Karpas-422 (cell line): ENCODE results near the gene HECTD2. TPM values are rescaled to one million over a fixed set of nuclear protein-coding genes. Genes with fewer than 3 reads are reported as not detected.
"Not testable (repeated sequence)": the region's sequence is repeated elsewhere in the genome, so short reads cannot be mapped to it uniquely, and the experiment has no call there.

ENCODE experiments used
- DNase-seq: peaks from one replicate; pipeline ENCODE4 v3.0.0-alpha.2; 2015
- H2AFZ ChIP-seq: fragments of 200-600 bp; sonication (generic); 2 replicates; pipeline ENCODE4 v1.6.1; 2014; ENCODE audit warnings: antibody characterized with exemption, low read length, mixed read lengths
- H3K27ac ChIP-seq: fragments of 200-600 bp; sonication (generic); 2 replicates; pipeline ENCODE4 v1.5.1; 2014; ENCODE audit warnings: mild to moderate bottlenecking, low read length, moderate library complexity
- H3K27me3 ChIP-seq: fragments of 200-600 bp; sonication (generic); 2 replicates; pipeline ENCODE4 v1.6.1; 2014; ENCODE audit warnings: low read length, mixed read lengths
- H3K36me3 ChIP-seq: fragments of 200-600 bp; sonication (generic); 2 replicates; pipeline ENCODE4 v1.6.1; 2014; ENCODE audit warnings: low read length, mixed read lengths; ENCODE audit not compliant: insufficient read depth
- H3K4me1 ChIP-seq: fragments of 200-600 bp; sonication (generic); 2 replicates; pipeline ENCODE4 v1.6.1; 2014; ENCODE audit warnings: mild to moderate bottlenecking, low read length, mixed read lengths
- H3K4me2 ChIP-seq: fragments of 200-600 bp; sonication (generic); 2 replicates; pipeline ENCODE4 v1.6.1; 2014; ENCODE audit warnings: low read length, low read depth, mild to moderate bottlenecking; ENCODE audit not compliant: poor library complexity, severe bottlenecking
- H3K4me3 ChIP-seq: fragments of 200-600 bp; sonication (generic); 2 replicates; pipeline ENCODE4 v1.5.1; 2014; ENCODE audit warnings: mild to moderate bottlenecking, antibody characterized with exemption, low read length, mixed read lengths
- H3K79me2 ChIP-seq: fragments of 200-600 bp; sonication (generic); 2 replicates; pipeline ENCODE4 v1.6.1; 2014; ENCODE audit warnings: mild to moderate bottlenecking, low read length, mixed read lengths
- H3K9ac ChIP-seq: fragments of 200-600 bp; sonication (generic); 2 replicates; pipeline ENCODE4 v1.6.0; 2014; ENCODE audit warnings: low read length
- H3K9me2 ChIP-seq: fragments of 200-600 bp; sonication (generic), shearing (Covaris generic); replicated peaks from 2 replicates; pipeline ENCODE4 v1.6.0; 2014; ENCODE audit warnings: mild to moderate bottlenecking, low read length, moderate library complexity; ENCODE audit not compliant: insufficient read depth
- H3K9me3 ChIP-seq: fragments of 300-700, 200-600 bp; sonication (generic); 2 replicates; pipeline ENCODE4 v1.6.1; 2014; ENCODE audit warnings: low read length, mixed read lengths
- H4K20me1 ChIP-seq: fragments of 200-600 bp; sonication (generic); 2 replicates; pipeline ENCODE4 v1.6.1; 2014; ENCODE audit warnings: mild to moderate bottlenecking, antibody characterized with exemption, low read length, low read depth; ENCODE audit not compliant: insufficient read depth
- total RNA-seq: library from RNA; depleted of rRNA; stranded (reverse); fragments of >200 nt; shearing (Covaris generic); gene quantifications from 2 replicates; pipeline ENCODE4 v1.2.3, GENCODE V29; 2014; ENCODE audit warnings: low replicate concordance

HECTD2 gene
- total RNA-seq, 1 experiment from 2014 or later, result 0.22 TPM

DNA sequence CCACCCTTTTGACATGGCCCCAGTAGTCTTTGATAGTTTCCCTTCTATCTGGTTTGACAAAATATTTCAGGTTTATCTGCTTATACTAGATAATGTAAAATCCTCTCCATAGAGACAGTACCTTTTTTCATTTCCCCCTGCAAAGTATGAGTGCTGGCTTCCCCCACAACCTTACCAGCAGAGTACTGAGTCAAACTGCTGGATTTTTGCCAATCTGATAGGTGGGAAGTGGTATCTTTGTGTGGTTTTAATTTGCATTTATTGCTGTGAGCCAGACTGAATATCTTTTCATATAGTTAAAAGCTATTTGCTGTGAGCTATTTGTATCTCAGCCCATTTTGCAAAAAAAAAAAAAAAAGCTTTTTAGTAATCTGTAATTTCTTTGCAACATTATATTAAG is 32.1 kb upstream of the HECTD2 start:
- no peak overlapping the region for H2AFZ ChIP-seq
- no peaks in the 10 kb centered on the region for H3K36me3 ChIP-seq
- no peaks in the 10 kb centered on the region for H3K4me1 ChIP-seq
- H3K4me2 ChIP-seq, result no peak overlapping the region
- no peak overlapping the region for H3K4me3 ChIP-seq
- H4K20me1 ChIP-seq, result no peaks in the 10 kb centered on the region
- no peaks in the 10 kb centered on the region for H3K27me3 ChIP-seq
- no peaks in the 10 kb centered on the region for H3K9me2 ChIP-seq
- no peaks in the 10 kb centered on the region for H3K79me2 ChIP-seq
- H3K27ac ChIP-seq, result no peak overlapping the region
- no peaks in the 10 kb centered on the region for H3K9me3 ChIP-seq
- DNase-seq, result no peak
- H3K9ac ChIP-seq, result no peak overlapping the region

DNA sequence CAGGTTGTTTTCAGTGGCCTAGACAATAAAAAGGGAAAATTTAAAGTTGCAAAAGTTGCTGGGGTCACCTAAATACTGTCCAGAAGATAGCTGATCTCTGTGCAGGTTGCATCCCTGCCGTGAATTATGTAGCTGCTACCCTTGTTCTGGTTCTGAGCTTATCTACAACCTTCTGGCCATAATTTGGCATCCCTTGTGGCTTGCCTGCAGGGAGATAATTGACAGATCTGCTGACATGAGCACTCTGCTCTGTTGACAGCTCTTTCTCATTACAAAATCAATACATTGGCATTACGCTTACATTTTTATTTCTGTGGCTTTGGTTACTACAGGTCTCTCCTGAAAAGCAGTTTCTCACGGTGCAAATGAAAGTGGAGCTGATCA is 29.3 kb upstream of the HECTD2 start:
- Histone ChIP-seq H3K27ac (no peak overlapping the region), H3K27me3 (no peaks in the 10 kb centered on the region), H3K4me1 (no peaks in the 10 kb centered on the region), H3K36me3 (no peaks in the 10 kb centered on the region), H3K9ac (no peak overlapping the region), H3K9me3 (no peaks in the 10 kb centered on the region), H2AFZ (no peak overlapping the region), H3K9me2 (no peaks in the 10 kb centered on the region), H3K79me2 (no peaks in the 10 kb centered on the region), H3K4me2 (no peak overlapping the region), H4K20me1 (no peaks in the 10 kb centered on the region), H3K4me3 (no peak overlapping the region)
- no peak for DNase-seq

DNA sequence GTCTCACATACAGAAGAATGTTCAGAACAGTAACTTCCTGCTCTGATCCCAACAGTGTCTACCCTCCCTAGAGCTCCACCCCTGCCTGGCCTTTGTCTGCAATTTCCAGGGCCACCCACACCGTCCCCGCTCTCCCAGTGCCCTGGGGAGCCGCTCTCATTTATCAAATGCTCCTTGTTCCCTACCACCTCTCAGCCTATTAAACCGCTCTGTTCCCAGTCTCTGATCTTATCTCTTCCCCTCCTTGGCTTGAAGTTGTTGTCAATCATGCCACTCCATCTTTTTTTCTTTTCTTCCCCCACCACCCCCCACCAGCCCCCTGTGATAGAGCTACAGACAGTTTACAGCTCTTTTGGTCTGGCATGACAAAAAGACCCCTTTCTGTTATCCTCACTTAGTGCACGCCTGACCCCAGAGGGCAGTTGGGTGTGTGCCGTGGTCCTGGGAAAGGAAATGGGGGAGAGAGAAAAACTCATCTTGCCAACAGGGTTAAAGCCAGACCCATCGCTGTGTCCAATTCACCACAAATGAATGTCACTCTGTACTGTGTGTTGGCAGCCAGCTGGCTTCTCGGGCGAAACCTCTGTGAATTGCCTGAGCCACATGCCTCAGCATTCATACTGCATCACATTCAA is 28.8 kb upstream of the HECTD2 start:
- Histone ChIP-seq H3K4me1 (no peaks in the 10 kb centered on the region), H3K27ac (no peak overlapping the region), H4K20me1 (no peaks in the 10 kb centered on the region), H3K79me2 (no peaks in the 10 kb centered on the region), H3K9me3 (no peaks in the 10 kb centered on the region), H3K9me2 (no peaks in the 10 kb centered on the region), H2AFZ (no peak overlapping the region), H3K4me2 (no peak overlapping the region), H3K27me3 (no peaks in the 10 kb centered on the region), H3K9ac (no peak overlapping the region), H3K36me3 (no peaks in the 10 kb centered on the region), H3K4me3 (no peak overlapping the region)
- no peak for DNase-seq

DNA sequence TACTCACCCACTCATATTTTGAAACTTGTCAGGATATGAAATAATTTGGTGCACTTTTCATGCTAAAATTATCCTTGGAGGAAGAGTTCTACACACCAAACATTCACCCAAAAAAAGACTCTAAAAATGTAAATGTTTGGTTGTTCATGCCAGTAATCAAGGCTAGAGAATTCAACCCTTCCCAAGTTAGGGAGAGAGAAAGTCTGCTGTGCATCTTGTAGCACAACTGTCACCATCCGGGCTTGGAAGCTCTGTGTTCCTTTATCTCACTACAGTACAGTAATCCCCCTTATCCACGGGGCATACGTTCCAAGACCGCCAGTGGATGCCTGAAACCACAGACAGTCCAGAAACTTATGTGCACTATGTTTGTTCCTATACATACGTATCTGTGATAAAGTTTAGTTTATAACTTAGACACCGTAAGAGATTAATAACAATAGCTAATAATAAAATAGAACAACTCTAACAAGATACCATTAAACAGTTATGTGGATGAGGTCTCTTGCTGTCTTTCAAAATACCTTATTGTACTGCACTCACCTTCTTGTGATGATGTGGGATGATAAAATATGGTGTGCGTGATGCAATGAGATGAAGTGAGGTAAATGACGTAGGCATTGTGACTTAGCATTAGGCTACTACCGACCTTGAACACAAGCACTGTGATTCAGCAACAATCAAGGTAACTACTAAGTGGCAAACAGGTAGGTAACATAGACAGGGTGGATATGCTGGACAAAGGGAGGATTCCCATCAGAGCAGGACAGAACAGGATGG is 24.6 kb upstream of the HECTD2 start:
- H3K27ac ChIP-seq, result no peak overlapping the region
- no peak overlapping the region for H3K4me3 ChIP-seq
- H3K79me2 ChIP-seq, result no peaks in the 10 kb centered on the region

DNA sequence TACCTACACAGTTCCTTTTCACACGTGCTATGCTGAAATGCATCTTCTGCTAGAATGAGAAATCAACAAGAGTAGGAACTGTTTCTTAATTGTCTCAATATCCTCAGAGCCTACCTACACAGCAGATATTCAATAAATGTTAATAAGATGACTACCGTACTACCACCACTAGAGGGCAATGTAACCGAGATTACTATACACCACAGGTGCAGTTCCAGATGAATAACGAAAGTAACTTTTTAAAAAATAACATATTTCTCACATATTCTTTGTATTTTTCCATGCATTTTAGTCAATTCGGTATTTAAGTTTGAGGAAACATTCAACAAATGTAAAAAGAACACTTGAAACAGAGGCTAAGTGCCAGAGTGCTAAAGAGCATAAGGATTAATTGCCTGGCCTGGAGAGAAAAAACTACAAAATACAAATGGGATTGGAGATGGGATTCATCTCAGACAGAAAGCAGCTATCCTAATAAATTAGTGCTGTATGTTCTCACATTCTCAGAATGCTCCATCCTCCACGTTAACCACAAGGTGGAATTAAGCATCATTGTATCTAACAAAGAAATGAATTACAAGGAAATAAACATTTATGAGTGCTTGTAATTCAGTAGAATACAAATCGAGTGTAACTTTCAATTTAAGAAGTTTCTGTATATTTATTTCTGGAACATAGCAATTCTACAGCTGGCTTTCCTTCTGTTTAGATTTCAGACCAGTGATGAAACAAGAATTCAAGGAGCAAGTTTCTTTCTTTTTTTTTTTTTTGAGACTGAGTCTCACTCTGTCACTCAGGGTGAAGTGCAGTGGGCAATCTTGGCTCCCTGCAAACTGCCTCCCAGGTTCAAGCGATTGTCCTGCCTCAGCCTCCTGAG is 20.3 kb upstream of the HECTD2 start:
- Histone ChIP-seq H3K36me3 (no peaks in the 10 kb centered on the region), H3K4me3 (no peak overlapping the region), H4K20me1 (no peaks in the 10 kb centered on the region), H2AFZ (no peak overlapping the region), H3K9me3 (no peaks in the 10 kb centered on the region), H3K9ac (no peak overlapping the region), H3K79me2 (no peaks in the 10 kb centered on the region), H3K4me1 (no peaks in the 10 kb centered on the region), H3K27me3 (no peaks in the 10 kb centered on the region), H3K27ac (no peak overlapping the region), H3K4me2 (no peak overlapping the region), H3K9me2 (no peaks in the 10 kb centered on the region)
- DNase-seq, result peak; percentile 66

More for the DNA sequence above, 24.6 kb upstream of the HECTD2 start:
- Histone ChIP-seq H3K36me3 (no peaks in the 10 kb centered on the region), H3K9me2 (no peaks in the 10 kb centered on the region), H4K20me1 (no peaks in the 10 kb centered on the region), H3K4me1 (no peaks in the 10 kb centered on the region), H2AFZ (no peak overlapping the region), H3K9me3 (no peaks in the 10 kb centered on the region), H3K27me3 (no peaks in the 10 kb centered on the region), H3K4me2 (no peak overlapping the region), H3K9ac (no peak overlapping the region)
- DNase-seq, result no peak

DNA sequence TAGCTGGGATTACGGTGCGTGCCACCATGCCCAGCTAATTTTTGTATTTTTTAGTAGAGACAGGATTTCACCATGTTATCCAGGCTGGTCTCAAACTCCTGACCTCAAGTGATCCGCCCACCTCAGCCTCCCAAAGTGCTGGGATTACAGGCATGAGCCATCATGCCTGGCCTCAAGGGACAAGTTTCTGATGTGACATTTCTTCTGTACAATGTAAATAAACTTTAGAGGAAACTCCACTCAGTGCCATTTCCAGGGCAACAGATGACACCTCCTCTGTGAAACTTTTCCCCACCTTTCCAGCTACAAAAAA is 19.7 kb upstream of the HECTD2 start:
- H3K79me2 ChIP-seq, H3K27ac ChIP-seq, H2AFZ ChIP-seq, H3K4me3 ChIP-seq, H3K9me2 ChIP-seq, H3K36me3 ChIP-seq, H3K9me3 ChIP-seq, H3K4me1 ChIP-seq, H3K9ac ChIP-seq, H4K20me1 ChIP-seq, H3K27me3 ChIP-seq, H3K4me2 ChIP-seq, DNase-seq: not testable (repeated sequence)

DNA sequence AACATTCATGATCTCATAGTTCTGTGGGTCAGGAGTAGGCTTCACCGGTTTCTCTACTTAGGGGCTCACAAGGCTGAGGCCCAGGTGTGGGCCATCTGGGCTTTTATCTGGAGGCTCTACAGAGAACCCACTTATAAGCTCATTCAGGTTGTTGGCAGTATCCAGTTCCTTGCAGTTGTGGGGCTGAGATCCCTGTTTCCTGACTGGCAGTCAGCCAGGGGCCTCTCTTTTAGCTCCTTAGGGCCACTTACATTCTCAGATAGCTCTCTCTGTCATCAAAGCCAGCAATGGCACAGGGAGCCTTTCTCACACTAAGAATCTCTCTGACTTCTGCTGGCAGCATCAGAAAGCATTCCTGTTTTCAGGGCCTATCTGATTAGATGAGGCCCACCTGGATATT is 18.2 kb upstream of the HECTD2 start:
- Histone ChIP-seq H3K79me2 (no peaks in the 10 kb centered on the region), H3K27ac (no peak overlapping the region), H4K20me1 (no peaks in the 10 kb centered on the region), H3K4me2 (no peak overlapping the region), H3K36me3 (no peaks in the 10 kb centered on the region), H3K9me2 (no peaks in the 10 kb centered on the region), H3K4me3 (no peak overlapping the region), H3K9me3 (no peaks in the 10 kb centered on the region), H3K9ac (no peak overlapping the region), H3K27me3 (no peaks in the 10 kb centered on the region), H2AFZ (no peak overlapping the region), H3K4me1 (no peaks in the 10 kb centered on the region)
- DNase-seq, result no peak

DNA sequence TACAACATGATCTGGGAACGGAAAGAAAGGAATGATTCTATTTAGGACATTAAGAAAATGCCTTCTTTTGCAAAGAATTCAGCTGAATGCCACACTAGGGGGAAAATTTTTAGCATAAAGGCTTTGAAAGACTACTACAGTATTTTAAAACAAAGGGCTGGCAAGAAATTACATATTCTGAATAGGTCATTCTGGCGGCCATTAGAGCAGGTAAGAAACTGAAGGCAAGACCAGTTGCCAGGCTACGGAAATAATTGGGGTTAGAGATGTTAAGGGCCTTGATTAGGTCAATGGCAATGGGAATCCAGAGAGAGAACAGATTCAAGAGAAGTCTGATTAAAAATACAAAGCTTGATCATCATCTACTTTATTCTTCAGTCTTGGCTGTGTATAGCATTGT is 3.8 kb upstream of the HECTD2 start:
- DNase-seq, result no peak

More for the DNA sequence above, 3.8 kb upstream of the HECTD2 start:
- H3K9me3 ChIP-seq, result no peaks in the 10 kb centered on the region
- no peaks in the 10 kb centered on the region for H3K36me3 ChIP-seq
- H3K27ac ChIP-seq, result no peak overlapping the region
- H3K79me2 ChIP-seq, result no peaks in the 10 kb centered on the region
- no peak overlapping the region for H3K9ac ChIP-seq
- no peaks in the 10 kb centered on the region for H3K9me2 ChIP-seq
- no peaks in the 10 kb centered on the region for H4K20me1 ChIP-seq
- H3K4me2 ChIP-seq, result no peak overlapping the region
- no peak overlapping the region for H3K4me3 ChIP-seq
- H3K27me3 ChIP-seq, result no peaks in the 10 kb centered on the region
- H3K4me1 ChIP-seq, result peaks cover 11% of the 10 kb centered on the region
- H2AFZ ChIP-seq, result no peak overlapping the region
